Mucosa of gallbladder (tissue), 1 donor: Measurements from ENCODE around the gene FXYD4. TPM values are rescaled to one million over a fixed set of nuclear protein-coding genes. Genes with fewer than 3 reads are reported as not detected.

Experiments used
- DNase-seq: peaks from one replicate; pipeline ENCODE4 v3.0.0-alpha.2; 2020; ENCODE audit warnings: low spot score
- total RNA-seq: library from RNA; stranded (reverse); gene quantifications from one replicate; pipeline ENCODE4 v1.2.1, GENCODE V29; 2021
- donor health status: DM: no; HTN: no; CAD: no.

The FXYD4 gene
- total RNA-seq, 1 donor from 2014 or later = 1.6 TPM

DNA sequence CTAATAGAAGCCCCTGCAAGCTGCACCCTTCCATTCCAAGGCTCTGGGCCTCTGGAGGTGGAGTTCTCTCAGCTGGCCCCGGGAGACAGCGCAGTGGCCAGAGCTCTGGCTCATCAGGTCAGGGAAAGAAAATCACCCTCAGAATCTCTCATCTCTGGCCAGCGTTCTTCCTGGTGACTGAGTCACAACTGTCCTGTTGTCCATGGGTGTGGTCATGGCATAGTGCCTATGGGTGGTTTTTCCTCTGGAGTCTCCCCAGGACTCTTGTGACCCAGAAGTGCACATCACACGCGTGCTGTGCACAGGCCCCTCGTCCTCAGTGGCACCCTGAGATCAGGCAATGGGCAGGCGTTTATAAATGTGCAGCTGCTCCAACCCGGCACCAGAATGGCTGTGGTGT, 27.4 kb upstream of the FXYD4 start:
- no peak for DNase-seq

DNA sequence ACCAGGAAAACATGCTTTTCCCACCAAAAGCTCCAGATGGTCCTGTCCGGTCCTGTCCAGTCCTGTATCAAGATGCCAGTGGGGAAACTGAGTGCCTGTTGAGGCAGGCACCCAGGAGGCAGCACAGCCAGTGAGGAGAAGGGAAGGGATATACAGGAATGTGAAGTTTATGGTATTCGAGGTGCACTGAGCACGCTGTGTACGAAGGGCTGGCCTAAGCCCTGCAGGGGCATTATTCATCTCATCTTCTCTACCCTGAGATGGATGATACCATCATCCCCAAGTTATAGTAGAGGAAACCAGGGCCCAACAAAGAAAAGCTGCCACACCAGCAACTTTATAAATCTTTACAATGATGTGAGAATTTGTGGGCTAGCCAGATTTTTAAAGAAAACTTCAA, 23.4 kb upstream of the FXYD4 start:
- DNase-seq = no peak

DNA sequence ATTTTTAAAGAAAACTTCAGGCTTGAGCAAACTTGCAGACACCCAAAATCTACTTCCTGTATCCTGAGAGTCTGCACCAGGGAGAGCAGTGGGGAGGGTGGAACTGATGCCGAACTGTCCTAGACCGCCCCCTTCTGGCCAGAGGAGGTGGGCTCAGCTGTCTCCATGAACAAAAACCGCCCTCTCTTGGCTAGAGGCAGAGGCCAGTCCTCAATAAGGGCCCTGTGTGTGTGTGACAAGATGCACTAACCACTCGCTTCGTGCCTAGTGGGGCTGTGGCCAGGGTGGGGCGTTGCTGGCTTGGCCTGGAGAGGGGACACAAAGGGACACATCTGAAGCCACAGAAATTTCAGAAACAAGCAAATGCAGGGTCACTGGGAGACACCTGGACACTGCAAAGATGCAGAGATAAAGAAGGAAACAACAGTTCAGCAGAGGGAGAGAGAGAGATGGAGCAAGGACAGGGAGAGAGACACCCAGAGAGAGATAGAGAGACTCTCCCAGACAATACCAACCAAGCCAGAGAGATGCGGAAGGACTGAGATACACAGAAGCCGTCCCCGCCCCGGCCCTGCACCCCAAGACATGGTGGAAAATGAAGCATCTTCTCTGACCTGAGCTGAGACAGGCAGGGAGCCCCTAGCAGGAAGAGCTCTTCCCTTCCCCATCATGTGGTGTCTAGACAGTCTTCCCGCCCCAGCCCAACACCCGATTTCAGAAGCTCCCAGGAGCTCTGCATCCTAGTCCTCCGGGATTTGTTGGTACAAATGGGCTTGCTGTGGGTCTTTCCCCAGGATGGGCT, 22.7 kb upstream of the FXYD4 start:
- peak; percentile 89 for DNase-seq

DNA sequence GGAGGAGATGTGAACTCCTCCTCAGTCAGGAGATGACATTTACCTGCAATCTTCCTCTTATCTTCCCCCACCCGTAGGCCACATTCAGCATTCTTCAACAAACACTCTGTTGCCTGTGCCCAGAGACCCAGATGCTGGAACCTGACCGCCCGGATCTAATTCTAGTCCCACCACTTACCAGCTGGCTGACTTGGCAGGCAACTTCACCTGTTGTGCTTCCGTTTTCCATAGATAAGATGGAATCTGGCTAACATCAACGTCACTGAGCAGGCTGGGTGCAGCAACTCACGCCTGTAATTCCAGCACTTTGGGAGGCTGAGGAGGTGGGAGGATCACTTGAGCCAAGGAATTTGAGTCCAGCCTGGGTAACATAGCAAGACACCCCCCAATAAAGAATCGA, 21.3 kb upstream of the FXYD4 start:
- no peak for DNase-seq

DNA sequence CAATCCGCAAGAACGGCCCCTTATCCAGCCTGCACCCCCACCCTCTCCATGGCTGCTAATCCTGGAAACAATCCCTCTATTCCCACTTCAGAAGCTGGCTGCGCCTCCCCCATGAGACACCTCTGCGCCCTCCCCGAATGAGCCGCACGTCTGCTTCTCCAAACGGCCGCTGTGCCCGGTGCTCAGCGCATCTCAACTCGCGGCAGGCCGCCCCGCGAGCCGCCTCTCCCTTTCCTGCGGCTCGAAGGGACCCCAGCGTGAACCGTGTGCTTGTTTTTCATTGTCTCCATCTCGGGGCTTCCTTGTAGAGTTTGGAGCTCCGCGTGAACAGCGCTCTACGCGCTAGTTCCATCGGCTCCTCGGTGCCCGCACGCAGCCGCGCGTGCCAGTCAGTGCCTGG, 20.8 kb upstream of the FXYD4 start:
- no peak for DNase-seq

DNA sequence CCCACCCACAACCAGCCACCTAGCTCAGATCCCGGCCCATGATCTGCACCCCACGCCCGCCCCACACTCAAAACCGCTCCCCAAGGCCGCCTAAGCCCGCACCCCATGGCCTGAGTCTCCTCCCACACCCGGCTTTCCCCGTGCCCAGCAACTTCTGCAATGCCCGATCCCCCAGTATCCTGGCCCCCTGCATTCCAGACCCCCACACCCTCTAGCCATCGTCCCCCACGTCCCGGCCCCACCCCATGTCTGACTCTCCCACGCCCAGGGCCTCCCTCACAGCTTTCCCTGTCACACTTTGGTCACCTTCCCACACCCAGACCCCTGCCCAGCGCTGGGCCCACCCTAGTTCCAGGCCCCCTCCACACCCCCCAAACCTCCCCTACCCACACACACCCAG, 20.1 kb upstream of the FXYD4 start:
- DNase-seq = no peak

DNA sequence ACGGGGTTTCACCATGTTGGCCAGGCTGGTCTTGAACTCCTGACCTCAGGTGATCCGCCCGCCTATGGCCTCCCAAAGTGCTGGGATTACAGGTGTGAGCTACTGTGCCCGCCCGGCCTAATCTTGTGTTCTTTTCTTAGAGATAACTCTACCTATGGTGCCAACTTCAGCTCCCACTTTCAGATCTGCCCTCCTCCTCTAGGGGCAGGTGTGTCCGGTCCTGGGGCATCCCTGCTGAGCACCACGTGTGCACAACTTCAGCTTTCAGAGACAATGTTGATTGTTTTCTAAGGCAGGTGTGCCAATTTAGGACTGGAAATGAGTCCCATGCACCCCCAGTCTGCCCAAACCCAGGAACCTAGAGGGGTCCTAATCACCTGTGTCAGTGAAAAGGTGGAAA, 18.5 kb upstream of the FXYD4 start:
- DNase-seq = no peak

DNA sequence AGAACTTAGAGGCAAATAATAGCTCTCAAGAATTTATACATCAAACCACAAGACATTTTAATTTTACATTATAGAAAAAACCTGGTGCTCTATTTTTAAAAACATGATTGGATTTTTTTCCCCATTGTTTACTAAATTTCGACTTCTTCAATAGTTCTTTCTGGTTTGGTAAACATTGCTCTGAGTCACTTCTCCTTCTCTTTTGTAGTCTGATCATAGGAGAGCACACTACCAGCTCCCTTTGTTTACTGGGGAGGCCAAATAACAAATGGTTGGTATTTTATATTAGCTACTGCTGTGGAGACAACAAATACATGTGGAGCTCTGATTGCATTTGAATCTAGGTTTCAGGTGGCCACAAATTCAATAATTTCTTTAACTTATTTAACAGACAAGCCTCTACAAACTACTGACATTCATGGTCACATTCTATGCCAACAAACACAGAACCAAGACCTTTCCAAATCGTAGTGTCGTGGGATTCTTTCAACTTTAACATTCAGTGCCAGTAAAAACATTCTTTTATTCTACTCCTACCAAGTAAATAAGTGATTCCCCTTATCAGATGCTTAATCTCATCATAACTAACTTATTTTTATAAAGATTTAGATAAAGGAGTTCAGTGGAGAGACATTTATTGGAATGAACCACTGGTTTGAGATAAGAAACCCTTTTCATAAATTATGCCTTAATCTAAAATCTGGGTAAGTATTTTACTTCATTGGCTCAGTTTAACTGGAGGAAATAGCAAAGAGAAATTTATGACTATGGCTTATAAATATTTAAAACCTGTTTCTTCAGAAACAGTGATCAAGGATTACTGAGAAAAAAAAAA, 17.7 kb upstream of the FXYD4 start:
- no peak for DNase-seq

DNA sequence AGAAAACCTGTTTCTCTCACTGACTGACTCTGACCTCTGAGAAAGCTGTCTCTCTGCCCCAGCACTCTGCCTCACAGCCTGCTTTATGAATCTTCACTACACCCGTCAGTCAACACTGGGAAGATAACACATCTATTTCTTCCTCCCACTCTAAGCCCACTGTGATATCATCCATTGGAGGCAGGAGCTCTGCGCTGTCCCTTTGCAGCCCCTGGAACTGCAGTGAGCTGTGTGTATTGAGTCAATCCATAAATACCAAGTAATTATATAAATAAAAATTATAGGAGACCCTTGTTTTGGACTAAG, 17.2 kb upstream of the FXYD4 start:
- no peak for DNase-seq

DNA sequence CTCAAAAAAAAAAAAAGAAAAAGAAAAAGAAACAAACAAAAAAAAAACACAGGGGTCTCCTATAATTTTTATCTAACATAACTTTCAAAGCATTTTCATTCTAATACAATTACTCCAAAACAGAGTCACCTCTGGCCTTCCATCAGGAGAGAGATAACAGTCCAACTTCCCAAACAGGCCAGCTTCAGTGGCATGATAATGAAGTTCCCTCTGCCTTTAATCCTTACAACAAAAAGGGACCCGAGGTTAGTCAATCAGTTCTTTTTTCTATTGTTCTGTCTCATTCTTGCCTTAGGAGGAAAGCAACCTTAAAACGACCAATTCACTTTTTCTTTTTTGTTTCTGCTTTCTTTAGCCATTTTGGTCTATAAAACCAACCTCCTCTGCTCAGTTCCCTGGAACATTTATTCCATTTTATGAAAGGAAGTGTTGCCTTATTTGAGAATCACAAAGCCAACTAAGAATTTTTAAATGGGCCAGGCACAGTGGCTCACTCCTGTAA, 16.5 kb upstream of the FXYD4 start:
- DNase-seq = no peak

DNA sequence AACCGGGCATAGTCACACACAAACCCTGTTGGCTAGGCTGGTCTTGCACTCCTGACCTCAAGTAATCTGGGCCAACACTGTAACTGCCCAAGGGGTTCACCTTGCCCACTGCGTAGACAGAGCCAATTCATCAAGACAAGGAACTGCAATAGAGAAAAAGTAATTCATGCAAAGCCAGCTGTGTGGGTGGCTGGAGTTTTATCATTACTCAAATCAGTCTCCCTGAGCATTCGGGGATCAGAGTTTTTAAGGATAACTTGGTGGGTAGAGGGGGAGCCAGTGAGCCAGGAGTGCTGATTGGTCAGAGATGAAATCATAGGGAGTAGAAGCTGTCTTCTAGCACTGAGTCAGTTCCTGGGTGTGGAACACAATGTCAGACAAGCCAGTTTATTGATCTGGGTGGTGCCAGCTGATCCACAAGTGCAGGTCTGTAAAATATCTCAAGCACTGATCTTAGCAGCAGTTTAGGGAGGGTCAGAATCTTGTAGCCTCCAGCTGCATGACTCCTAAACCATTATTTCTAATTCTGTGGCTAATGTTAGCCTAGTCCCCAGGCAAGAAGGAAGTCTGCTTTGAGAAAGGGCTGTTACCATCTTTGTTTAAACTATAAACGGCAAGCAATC, 15.6 kb upstream of the FXYD4 start:
- peak; percentile 74 for DNase-seq

DNA sequence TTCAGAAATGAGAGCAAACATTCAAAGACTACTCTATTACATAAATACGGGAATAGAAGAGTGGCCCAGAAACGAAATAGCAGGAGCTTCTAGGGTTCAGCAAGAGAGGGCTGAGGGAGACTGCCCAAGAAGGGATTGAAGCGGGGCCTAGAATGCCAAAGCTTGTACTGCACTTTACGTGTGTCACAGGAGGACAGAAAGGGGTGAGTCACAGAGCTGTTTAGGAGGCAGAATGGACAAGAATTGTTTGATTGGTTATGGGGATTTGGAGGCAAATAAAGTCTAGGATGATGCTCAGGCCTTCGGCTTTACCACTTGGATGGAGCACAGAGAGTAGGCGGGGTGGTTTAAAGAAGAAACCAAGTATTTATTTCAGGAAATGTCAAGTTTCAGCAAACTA, 11.3 kb upstream of the FXYD4 start:
- DNase-seq = no peak

DNA sequence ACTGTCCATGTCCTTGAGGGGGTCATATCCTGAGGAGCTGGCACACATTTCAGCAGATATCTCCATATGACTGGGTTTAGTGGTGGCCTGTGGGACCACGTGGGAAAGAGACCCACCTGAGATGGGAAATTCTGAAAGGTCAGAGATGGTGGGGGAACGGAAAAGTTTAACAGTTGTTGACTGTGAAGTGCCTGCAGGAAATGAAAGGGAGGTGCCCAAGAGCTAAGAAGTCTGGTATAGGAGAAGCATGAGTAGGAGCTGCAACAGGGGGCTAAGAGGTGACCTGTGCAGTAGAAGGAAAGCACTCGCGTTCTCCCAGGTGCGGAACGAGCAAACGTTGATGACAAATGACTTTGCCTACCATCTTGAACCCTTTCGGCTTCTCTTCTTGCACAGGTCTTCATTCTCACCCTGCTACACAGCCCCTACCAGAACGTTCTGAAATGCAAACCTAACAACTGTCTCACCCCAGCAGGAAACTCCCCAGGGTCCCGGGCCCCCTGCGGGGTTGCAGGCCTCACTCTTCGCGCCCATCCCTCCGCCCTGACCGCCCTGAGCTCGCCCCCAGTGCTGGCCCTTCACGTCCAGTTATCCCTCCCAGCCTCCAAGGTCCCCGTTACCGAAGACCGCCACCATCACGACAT, 9.8 kb upstream of the FXYD4 start:
- no peak for DNase-seq

DNA sequence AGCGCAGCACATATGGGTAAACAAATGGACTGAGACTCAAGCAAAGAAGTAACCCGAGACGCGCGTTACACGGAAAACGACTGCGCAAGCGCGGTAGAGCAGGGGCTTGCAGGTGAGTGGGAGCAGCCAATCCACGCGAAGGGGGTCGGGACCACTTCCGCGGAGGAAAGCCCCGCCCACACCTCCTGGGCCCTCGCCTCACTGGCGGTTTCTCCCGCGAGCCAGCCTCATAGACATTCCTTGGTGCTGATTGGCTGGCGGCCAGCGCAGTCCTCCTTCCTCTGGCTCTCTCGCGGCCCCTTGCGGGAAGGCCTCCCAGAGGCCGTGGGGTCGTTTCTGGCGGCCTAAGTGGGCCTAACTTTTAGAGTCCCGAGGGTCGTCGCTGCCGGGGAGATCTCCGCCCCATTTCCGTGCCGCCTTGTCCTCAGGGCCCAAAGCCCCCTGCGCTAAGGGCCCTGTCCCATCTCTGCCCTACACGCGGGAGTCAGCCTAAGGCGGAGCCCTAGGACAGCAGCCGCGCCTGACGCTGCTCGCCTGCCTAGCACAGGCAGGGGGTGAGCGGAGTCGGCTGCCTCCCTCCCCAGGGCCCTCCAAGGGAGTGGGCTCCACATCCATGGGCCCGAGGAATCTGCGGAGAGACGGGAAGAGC, 9.1 kb upstream of the FXYD4 start:
- peak; percentile 98 for DNase-seq

DNA sequence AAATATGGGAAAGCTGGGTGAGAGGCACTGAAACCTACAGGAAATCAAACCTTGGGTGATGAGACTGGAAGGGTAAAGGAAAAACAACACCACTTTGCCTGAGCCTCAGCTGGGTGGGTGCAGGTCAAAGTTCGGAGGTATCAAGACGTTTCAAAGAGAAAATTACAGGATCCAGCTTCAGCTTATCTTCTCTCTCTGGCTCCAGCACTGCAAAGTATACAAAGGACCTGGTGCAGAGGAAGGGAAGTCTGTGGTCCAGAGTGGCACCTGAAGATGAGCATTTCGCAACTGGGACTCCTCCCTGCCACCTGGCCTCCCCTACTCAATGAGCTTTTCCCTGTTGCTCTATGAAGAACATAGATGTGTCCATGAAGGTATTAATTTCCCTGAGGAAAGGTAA, 6.4 kb upstream of the FXYD4 start:
- no peak for DNase-seq

DNA sequence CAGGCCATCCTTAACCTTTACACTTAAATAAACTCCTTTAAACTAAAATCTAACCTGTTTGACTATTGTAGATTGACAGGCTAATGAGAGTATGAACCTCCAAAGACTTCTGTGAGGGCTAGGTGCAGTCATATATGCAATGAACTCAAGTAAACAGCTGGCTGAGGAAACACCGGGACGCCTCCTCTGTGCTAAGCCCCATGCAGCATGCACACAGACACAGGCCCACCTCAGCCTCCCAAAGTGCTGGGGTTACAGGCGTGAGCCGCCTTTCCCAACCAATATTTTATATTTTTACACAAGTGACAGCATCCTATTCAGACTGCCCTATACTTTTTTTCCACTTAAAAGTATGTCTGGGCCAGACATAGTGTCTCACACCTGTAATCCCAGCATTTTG, 1.5 kb upstream of the FXYD4 start:
- DNase-seq = no peak

DNA sequence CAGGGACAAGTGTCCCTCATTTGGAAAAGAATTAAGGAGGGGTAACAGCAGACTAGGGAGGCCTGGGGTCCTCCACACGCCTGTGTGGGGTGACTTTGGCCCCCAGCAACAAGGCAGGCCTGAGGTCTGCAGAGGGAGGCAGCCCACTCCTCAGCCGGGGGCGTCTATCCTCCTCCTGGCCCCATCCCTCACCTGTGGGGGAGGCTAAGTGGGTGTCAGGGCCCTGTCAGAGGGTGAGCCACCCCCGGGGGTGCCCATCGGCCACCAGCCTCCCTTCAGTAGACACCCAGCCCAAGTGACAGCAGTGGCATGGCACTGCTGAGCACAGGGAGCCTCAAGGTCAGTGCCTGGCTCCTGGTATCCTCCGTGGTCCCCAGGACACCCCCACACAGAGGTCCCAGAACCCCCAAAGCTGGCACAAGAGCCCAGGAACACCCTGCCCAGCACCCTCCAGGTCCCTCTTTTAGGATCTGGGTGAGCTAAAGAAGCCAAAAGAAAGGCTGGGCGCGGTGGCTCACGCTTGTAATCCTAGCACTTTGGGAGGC, 693 bp upstream of the FXYD4 start:
- no peak for DNase-seq

DNA sequence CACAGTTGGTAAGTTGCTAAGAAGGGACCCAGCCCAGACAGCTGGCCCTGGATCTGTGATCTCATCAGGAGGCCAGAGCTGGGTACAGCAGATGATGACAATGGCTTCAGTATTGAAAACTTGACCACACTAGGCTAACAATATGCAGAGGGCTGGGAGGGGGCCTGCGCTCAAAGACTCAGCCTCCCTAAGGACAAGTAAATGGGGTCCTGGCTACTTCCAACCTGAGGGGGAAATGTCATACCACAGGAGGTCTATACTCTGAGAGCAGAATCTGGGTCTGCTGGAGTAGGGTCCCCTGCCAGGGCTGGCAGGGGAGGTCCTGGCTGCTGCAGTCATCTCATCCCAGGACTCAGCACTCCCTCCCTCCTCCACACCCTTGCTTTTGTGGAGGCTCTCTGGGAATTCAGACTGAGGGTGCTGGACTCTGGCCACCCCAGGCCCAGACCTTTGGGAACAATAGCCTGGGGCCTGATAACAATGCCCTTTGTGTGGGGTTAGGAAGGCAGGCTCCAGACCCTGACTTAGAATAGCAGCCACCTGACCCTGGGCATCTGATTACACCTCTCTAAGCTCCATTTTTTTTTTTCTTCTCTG, 1.4 kb downstream of the FXYD4 start:
- DNase-seq = no peak

DNA sequence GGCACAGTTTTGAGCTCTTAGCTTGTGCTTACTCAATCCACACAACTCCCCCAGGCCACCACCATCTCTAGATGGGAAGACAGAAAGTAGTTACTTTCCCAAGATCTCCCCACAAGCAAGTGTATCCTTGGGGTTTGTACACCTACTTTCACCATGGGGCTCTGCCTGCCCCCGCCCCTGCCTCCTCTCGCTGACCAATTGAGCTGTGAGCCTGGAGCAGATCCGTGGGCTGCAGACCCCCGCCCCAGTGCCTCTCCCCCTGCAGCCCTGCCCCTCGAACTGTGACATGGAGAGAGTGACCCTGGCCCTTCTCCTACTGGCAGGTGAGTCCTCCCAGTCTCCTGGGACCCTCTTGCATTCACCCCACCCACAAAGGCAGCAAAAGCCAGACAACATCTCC, 2.0 kb downstream of the FXYD4 start:
- no peak for DNase-seq

DNA sequence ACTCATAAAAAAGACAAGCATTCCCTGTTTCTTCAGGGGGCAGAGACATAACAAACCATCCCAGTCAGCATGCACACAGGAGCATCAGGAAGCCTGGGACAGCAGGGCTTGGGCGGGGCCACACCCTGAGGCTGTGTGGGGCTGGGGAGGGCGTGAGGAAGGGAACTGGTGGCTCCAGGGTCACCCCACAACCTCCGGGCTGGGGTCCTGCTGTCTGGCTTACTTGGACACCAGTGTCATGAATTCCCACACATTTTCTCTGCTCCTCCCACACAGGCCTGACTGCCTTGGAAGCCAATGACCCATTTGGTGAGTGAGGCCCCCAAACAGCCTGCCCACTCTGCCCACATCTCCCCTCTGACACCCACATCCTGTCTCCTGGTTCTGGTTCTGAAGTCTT, 2.8 kb downstream of the FXYD4 start:
- no peak for DNase-seq

DNA sequence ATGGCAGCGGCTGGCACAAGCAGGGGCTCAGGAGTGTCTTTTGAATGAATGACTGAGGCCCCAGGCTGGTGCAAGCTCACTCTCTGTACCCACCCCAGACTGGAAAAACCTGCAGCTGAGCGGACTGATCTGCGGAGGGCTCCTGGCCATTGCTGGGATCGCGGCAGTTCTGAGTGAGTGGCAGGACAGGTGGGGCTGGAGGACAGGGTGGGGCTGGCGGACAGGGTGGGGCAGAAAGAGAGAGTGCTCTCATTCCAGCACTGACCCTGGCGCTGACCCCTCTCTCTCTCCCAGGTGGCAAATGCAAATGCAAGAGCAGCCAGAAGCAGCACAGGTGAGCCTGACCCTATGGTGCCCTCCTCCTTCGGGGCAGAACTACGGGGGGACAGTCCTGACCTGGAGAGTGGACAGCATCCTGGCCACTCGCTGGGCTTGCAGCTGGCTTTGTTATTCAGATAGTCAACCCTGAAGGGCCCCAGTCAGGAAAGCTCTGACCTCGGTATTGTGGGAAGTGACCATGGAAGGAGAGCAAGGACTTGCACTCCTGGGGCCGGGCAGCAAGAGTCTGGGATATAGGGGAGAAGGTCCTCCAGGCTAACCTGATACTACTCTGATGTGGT, 4.1 kb downstream of the FXYD4 start:
- DNase-seq = no peak
